Activated T-helper 2 cell treated with anti-CD3 and anti-CD28 coated beads, Interferon-gamma antibody, Interleukin-2, Interleukin-4, amounts not matched to agents 10 μg/mL and 5 μg/mL and 100 μg/mL, durations not matched to agents 14 hours and 24 hours and 36 hours (primary cell): ENCODE results near the gene FAM149A. TPM values are rescaled to one million over a fixed set of nuclear protein-coding genes. Genes with fewer than 3 reads are reported as not detected.

Experiments used
- DNase-seq: peaks from one replicate; pipeline ENCODE4 v3.0.0; 2021; ENCODE audit warnings: low spot score
- H3K27ac Mint-ChIP-seq: one replicate; pipeline ENCODE4 v1.8.0; 2021; ENCODE audit warnings: mixed read lengths
- H3K27me3 Mint-ChIP-seq: one replicate; pipeline ENCODE4 v1.8.0; 2021; ENCODE audit warnings: low read depth, mixed read lengths
- H3K36me3 Mint-ChIP-seq: one replicate; pipeline ENCODE4 v1.8.0; 2021; ENCODE audit warnings: low read depth, mixed read lengths
- H3K4me1 Mint-ChIP-seq: one replicate; pipeline ENCODE4 v1.8.0; 2021; ENCODE audit warnings: low read depth, mixed read lengths
- H3K4me3 Mint-ChIP-seq: one replicate; pipeline ENCODE4 v1.8.0; 2021; ENCODE audit warnings: low read depth, mild to moderate bottlenecking, moderate library complexity, mixed read lengths
- H3K9me3 Mint-ChIP-seq: one replicate; pipeline ENCODE4 v1.8.0; 2021; ENCODE audit warnings: mixed read lengths
- intact Hi-C: fragments of 100-400 bp; cut with micrococcal nuclease; formaldehyde crosslinking; loops from one replicate; pipeline ENCODE4 v1.15.1; 2023
- total RNA-seq: library from RNA; stranded (reverse); gene quantifications from 2 replicates; pipeline ENCODE4 v1.2.3, GENCODE V29; 2022

FAM149A gene
- total RNA-seq, 1 donor from 2014 or later, result 0.30 TPM

GRCh38 chr4:186148336-186148975 is 44.0 kb downstream of the FAM149A start:
- Mint-ChIP-seq H3K27me3 (peaks cover 33% of the 10 kb centered on the region), H3K36me3 (no peaks in the 10 kb centered on the region), H3K27ac (no peak overlapping the region), H3K9me3 (no peaks in the 10 kb centered on the region), H3K4me3 (no peak overlapping the region), H3K4me1 (no peaks in the 10 kb centered on the region)
- intact Hi-C loops, result no loop called here
- no peak for DNase-seq

GRCh38 chr4:186149872-186150271 is 45.4 kb downstream of the FAM149A start:
- no peak for DNase-seq
- no peak overlapping the region for H3K4me3 Mint-ChIP-seq
- intact Hi-C loops, result no loop called here
- H3K4me1 Mint-ChIP-seq, result no peaks in the 10 kb centered on the region
- H3K27ac Mint-ChIP-seq, result no peak overlapping the region
- H3K9me3 Mint-ChIP-seq, result no peaks in the 10 kb centered on the region
- no peaks in the 10 kb centered on the region for H3K36me3 Mint-ChIP-seq
- peaks cover 23% of the 10 kb centered on the region for H3K27me3 Mint-ChIP-seq

- Mint-ChIP-seq H3K27me3 (peaks cover 18% of the 10 kb centered on the region), H3K27ac (no peak overlapping the region), H3K9me3 (no peaks in the 10 kb centered on the region), H3K4me3 (no peak overlapping the region), H3K36me3 (no peaks in the 10 kb centered on the region), H3K4me1 (peaks cover 2% of the 10 kb centered on the region)
- no peak for DNase-seq
- intact Hi-C loops, result no loop called here
These were observed 46.4 kb downstream of the FAM149A start for GRCh38 chr4:186150926-186151325.

GRCh38 chr4:186151499-186151898 is 47.0 kb downstream of the FAM149A start:
- H3K4me1 Mint-ChIP-seq, result peaks cover 2% of the 10 kb centered on the region

GRCh38 chr4:186158021-186158813 is 53.7 kb downstream of the FAM149A start:
- no peak for DNase-seq

More at GRCh38 chr4:186151499-186151898, 47.0 kb downstream of the FAM149A start:
- H3K9me3 Mint-ChIP-seq, result no peaks in the 10 kb centered on the region
- H3K4me3 Mint-ChIP-seq, result no peak overlapping the region
- H3K36me3 Mint-ChIP-seq, result no peaks in the 10 kb centered on the region
- no peak overlapping the region for H3K27ac Mint-ChIP-seq
- no peak for DNase-seq
- peaks cover 13% of the 10 kb centered on the region for H3K27me3 Mint-ChIP-seq
- intact Hi-C loops, result no loop called here

GRCh38 chr4:186158966-186159365 is 54.5 kb downstream of the FAM149A start:
- DNase-seq, result no peak
- intact Hi-C loops, result no loop called here
- Mint-ChIP-seq H3K27me3 (peaks cover 5% of the 10 kb centered on the region), H3K9me3 (no peaks in the 10 kb centered on the region), H3K36me3 (no peaks in the 10 kb centered on the region), H3K4me1 (peaks cover 7% of the 10 kb centered on the region), H3K27ac (no peak overlapping the region), H3K4me3 (no peak overlapping the region)

More at GRCh38 chr4:186158021-186158813, 53.7 kb downstream of the FAM149A start:
- Mint-ChIP-seq H3K4me3 (no peak overlapping the region), H3K36me3 (no peaks in the 10 kb centered on the region), H3K27ac (no peak overlapping the region), H3K27me3 (peaks cover 5% of the 10 kb centered on the region), H3K9me3 (no peaks in the 10 kb centered on the region), H3K4me1 (peaks cover 7% of the 10 kb centered on the region)
- intact Hi-C loops, result no loop called here

GRCh38 chr4:186159613-186160012 is 55.1 kb downstream of the FAM149A start:
- no peak for DNase-seq
- no peak overlapping the region for H3K4me3 Mint-ChIP-seq
- H3K27ac Mint-ChIP-seq, result no peak overlapping the region
- H3K36me3 Mint-ChIP-seq, result no peaks in the 10 kb centered on the region
- intact Hi-C loops, result no loop called here
- H3K9me3 Mint-ChIP-seq, result no peaks in the 10 kb centered on the region
- peaks cover 7% of the 10 kb centered on the region for H3K4me1 Mint-ChIP-seq
- peaks cover 5% of the 10 kb centered on the region for H3K27me3 Mint-ChIP-seq

GRCh38 chr4:186161138-186161537 is 56.6 kb downstream of the FAM149A start:
- DNase-seq, result peak; percentile 26
- H3K36me3 Mint-ChIP-seq, result no peaks in the 10 kb centered on the region
- no peaks in the 10 kb centered on the region for H3K9me3 Mint-ChIP-seq
- H3K4me1 Mint-ChIP-seq, result peaks cover 4% of the 10 kb centered on the region
- H3K4me3 Mint-ChIP-seq, result peak overlapping the region; percentile 38
- peaks cover 2% of the 10 kb centered on the region for H3K27me3 Mint-ChIP-seq
- intact Hi-C loops, result no loop called here
- H3K27ac Mint-ChIP-seq, result no peak overlapping the region

GRCh38 chr4:186166852-186167512 is 62.5 kb downstream of the FAM149A start:
- intact Hi-C loops, result no loop called here
- H3K4me3 Mint-ChIP-seq, result no peak overlapping the region
- peaks cover 6% of the 10 kb centered on the region for H3K4me1 Mint-ChIP-seq

GRCh38 chr4:186167605-186168004 is 63.1 kb downstream of the FAM149A start:
- no peak overlapping the region for H3K27ac Mint-ChIP-seq
- peaks cover 2% of the 10 kb centered on the region for H3K27me3 Mint-ChIP-seq
- H3K4me1 Mint-ChIP-seq, result peaks cover 6% of the 10 kb centered on the region
- H3K4me3 Mint-ChIP-seq, result no peak overlapping the region
- no peaks in the 10 kb centered on the region for H3K36me3 Mint-ChIP-seq
- no peak for DNase-seq
- H3K9me3 Mint-ChIP-seq, result no peaks in the 10 kb centered on the region
- intact Hi-C loops, result no loop called here

More at GRCh38 chr4:186166852-186167512, 62.5 kb downstream of the FAM149A start:
- no peaks in the 10 kb centered on the region for H3K9me3 Mint-ChIP-seq
- no peak overlapping the region for H3K27ac Mint-ChIP-seq
- no peak for DNase-seq
- no peaks in the 10 kb centered on the region for H3K36me3 Mint-ChIP-seq
- peaks cover 2% of the 10 kb centered on the region for H3K27me3 Mint-ChIP-seq

- no peak overlapping the region for H3K4me3 Mint-ChIP-seq
- H3K9me3 Mint-ChIP-seq, result no peaks in the 10 kb centered on the region
- peaks cover 6% of the 10 kb centered on the region for H3K4me1 Mint-ChIP-seq
- DNase-seq, result no peak
- no peak overlapping the region for H3K27ac Mint-ChIP-seq
- intact Hi-C loops, result no loop called here
- peaks cover 2% of the 10 kb centered on the region for H3K27me3 Mint-ChIP-seq
- H3K36me3 Mint-ChIP-seq, result no peaks in the 10 kb centered on the region
These were observed 64.2 kb downstream of the FAM149A start for GRCh38 chr4:186168750-186169149.

GRCh38 chr4:186169333-186169944 is 64.9 kb downstream of the FAM149A start:
- H3K27ac Mint-ChIP-seq, result no peak overlapping the region
- peaks cover 6% of the 10 kb centered on the region for H3K4me1 Mint-ChIP-seq
- intact Hi-C loops, result no loop called here
- no peaks in the 10 kb centered on the region for H3K36me3 Mint-ChIP-seq
- peaks cover 2% of the 10 kb centered on the region for H3K27me3 Mint-ChIP-seq
- H3K4me3 Mint-ChIP-seq, result no peak overlapping the region
- no peaks in the 10 kb centered on the region for H3K9me3 Mint-ChIP-seq
- no peak for DNase-seq
